GM10847 (cell line): ENCODE data around the gene PRG3.

ENCODE experiments used
- POLR2A ChIP-seq: IDR thresholded peaks from 2 replicates; pipeline ENCODE4 v1.6.1; 2011; ENCODE audit not compliant: insufficient read length; ENCODE audit errors: extremely low read depth

PRG3 gene

GRCh38 chr11:57359396-57359795, 21.6 kb downstream of the PRG3 start:
- no peak for TF ChIP-seq POLR2A

- no peak for TF ChIP-seq POLR2A
These were observed 22.0 kb downstream of the PRG3 start for GRCh38 chr11:57358991-57359390.

DNA sequence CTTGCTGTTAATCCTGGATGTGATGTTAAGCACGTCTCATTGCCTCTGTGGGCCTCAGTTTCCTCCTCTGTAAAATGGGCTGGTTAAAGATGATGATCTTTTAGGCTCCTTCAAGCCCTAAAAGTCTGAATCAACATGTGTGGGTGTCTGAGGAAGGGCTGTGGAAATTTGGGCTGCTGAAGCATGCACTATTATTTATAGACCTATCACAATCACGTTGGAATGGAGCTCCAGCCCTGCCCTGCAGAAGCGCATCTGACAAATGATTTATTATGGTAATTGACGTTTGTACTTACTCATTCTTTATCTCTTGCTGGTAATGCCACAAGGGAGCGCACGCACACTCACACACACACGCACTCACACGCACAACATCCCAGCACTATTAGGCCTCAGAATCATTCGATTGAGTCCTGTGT, 22.4 kb downstream of the PRG3 start:
- TF ChIP-seq POLR2A: no peak

DNA sequence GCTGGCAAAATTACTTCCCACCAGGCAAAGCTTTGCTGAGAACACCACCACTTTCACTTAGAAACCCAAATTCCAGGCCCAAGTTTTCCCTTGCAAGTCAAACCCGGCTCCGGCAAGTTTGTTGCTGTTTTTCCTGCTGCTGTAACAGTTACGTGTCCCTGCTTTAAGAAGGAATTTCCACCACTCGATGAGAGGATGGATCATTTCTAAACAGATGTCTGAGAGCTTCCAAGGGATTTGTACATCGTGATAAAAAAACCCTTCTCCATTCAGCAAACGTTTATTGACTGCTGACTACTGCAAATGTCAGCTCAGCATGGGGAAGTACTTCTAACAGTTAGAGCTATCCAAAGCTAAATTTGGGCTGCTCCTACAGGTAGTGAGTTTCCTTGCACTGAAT, 23.1 kb downstream of the PRG3 start:
- TF ChIP-seq POLR2A: no peak

DNA sequence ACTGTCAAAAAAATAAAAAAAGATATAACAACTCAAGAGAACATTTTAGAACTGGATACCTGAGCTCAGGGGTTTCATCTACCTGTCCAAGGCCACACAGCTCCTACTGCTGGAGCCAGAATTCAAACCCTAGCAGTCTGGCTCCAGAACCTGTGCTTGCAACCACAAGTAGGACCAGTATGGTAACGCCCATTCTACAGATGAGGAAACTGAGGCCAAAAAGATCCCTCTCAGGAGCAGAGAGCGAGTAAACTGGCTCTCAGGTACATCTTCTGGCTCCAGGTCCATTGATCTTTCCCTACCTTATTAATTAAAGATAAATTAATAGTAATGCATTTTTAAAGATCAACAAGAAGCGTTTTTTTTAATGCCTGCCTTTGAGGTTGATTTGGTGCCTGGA, 23.6 kb downstream of the PRG3 start:
- TF ChIP-seq POLR2A: no peak

DNA sequence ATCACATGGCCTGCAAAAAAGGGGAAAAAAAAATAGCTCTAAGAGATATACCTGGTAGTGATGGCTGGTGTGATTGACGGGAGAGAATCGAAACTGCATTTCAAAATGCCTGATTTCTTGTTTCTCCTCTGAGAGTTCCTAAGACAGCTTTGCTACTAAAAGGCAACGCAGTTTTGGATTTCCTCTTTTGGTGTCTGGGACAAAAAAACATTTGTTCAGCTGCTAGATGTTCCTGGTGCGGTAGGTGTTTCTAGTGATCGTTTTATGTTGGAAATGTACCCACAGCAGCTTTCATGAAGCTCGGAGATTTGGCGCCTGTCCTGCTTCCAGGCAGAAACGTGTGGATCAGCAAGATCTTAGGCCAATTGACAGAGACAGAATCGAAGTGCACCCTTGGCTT, 24.7 kb downstream of the PRG3 start:
- no peak for TF ChIP-seq POLR2A

DNA sequence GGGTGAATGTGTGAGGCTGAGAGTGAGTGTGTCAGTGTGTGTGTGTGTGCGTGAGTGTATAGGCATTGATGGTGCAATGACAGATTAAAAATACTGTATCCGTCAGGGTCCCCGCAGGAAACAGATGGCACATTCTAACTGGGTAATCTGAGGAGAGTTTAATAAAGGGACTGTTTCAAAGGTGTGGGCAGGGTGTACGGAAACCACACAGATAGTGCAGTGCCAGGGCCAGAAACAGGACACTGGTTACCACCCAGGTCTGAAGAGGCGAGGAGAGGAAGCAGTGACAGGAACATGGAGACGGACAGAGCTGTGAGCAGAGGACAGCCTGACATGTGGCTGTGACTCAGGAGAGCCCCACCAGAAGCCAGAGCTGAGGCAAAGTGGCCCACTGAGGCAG, 26.3 kb downstream of the PRG3 start:
- TF ChIP-seq POLR2A: no peak

DNA sequence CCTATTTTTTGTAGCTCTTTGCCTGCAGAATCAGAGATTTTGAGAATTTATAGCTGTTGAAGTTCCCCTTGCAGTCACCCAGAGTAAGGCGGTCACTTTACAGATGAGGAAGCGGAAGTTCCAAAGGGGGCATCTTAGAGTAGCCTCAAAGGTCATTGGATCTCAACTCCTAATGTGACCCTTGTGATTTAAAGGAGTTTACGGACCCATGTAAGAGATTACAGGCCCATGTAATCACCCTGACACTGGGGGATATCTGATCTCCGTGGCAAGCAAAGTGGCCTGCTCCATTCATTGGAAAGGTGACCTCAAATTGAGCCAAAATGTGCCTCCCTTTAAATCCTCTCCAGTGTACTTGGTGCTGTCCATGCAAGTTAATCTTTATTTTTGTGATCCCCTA, 27.1 kb downstream of the PRG3 start:
- TF ChIP-seq POLR2A: no peak

- TF ChIP-seq POLR2A: no peak
These were observed 27.5 kb downstream of the PRG3 start for GRCh38 chr11:57353446-57353845.

DNA sequence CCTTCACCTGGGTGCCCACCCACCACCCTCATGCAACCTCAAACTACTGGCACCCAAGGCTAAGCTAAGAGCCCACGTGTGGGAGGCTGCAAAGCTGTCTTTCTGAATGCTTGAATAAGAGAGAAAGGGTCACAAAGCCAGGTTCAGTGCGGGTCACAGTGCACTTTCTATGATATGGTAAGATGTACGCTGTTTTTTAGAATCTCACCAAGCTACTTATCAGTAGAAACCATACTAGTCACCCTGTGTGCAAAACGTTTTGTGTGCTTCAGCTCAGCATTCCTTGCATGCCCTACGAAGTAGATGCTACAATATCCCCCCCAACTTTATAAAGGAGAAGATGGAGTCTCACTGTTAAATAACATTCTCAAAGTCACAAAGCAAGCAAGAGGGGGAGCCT, 27.9 kb downstream of the PRG3 start:
- no peak for TF ChIP-seq POLR2A

GRCh38 chr11:57349491-57350274, 31.3 kb downstream of the PRG3 start:
- TF ChIP-seq POLR2A: no peak

DNA sequence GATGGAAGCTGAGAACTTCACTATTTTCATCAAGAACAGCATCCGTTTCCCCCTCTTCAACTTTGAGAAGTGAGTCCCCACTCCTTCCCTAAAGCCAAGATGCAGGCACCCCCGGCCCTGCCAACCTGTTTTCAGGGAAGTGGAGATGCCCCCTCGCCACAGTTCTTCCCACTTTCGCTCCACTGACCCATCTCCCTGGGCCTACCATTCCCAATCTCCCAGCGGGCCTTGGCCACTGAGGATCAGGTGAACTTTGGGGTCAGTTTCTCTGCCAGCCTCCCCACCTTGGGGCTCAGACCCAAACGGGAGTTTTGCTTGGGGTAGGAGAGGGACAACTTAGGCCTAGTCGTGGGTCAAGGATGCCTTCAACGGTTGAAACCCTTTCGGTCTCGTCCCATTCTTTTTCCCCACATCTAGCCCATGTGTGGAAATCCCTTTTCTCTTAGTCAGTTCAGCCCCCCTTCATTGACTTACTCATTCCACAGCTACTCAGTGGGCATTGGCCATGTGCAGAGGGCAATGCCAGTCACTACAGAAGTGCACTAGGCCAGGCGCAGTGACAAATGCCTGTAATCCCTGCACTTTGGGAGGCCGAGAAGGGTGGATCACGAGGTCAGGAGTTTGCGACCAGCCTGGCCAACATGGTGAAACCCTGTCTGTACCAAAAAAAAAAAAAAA, 32.2 kb downstream of the PRG3 start:
- TF ChIP-seq POLR2A: no peak

GRCh38 chr11:57348052-57348451, 32.9 kb downstream of the PRG3 start:
- no peak for TF ChIP-seq POLR2A

- TF ChIP-seq POLR2A: no peak
These were observed 33.6 kb downstream of the PRG3 start for GRCh38 chr11:57347336-57347735.

DNA sequence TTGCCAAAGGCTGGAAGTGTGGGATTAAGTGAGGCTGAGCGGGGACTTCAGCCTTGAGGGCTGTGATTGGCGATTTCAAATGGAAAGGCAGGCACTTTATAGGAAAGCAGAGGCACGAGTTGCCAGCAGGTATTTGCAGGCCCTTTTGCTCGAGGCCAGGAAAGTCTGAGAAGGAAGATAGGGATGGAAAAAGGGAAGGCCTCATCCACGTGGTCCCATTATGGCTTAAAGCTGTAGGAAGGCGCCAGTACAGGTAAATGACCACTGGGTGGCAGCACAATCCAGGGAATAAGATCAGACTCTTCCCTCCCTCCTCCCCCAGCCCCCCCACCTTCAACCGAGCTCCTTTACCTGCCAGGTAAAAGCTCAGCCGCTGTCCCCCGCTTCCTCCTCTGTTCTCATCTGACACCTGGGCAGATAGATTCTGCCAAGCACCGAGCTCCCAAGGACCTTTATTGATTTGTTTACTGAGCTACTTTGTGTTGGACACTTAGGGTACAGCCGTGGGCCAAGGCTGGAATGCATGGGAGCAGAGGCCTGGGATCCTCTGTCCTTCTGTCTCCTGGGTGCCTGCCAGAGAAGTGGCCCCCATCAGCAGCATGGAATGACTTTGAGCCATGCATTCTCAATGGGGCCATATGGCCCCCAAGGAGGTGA, 35.3 kb downstream of the PRG3 start:
- no peak for TF ChIP-seq POLR2A

GRCh38 chr11:57344826-57345225, 36.1 kb downstream of the PRG3 start:
- TF ChIP-seq POLR2A: no peak
